HCT116 (cell line): ENCODE data around the gene OXER1. TPM values are rescaled to one million over a fixed set of nuclear protein-coding genes. Genes with fewer than 3 reads are reported as not detected.

Experiments
- ATAC-seq: fragments of 200-7000 bp; cut with Tn5 transposase; 2 replicates; pipeline ENCODE4 v1.9.1; 2020; ENCODE audit warnings: mild to moderate bottlenecking, moderate library complexity
- BruUV-seq: library from RNA; stranded (reverse); fragments of 400-500 nt; replicated peaks from 2 replicates; lab custom pipeline; 2021; lab: Mats Ljungman, UMichigan
- CTCF ChIA-PET: fragments of 300-600 bp; sonication (Branson Sonifier 250); formaldehyde crosslinking; loops from one replicate; lab custom pipeline; 2021; ENCODE audit warnings: antibody characterized with exemption; lab: Charles Lee
- POLR2A ChIA-PET: fragments of 300-600, 350-600 bp; sonication (Branson Sonifier 250); formaldehyde crosslinking; loops from one replicate; lab custom pipeline; 2021; ENCODE audit warnings: antibody characterized with exemption; lab: Charles Lee
- RAD21 ChIA-PET, 2 experiments: fragments of 300-600 bp; sonication (Branson Sonifier 250); formaldehyde crosslinking; loops; one replicate each; lab custom pipeline; 2023; ENCODE audit warnings: low total read pairs in 2 of 2; ENCODE audit not compliant: uncharacterized antibody in 2 of 2, unreplicated experiment in 2 of 2, low non-redundant PET in 1 of 2; lab: Charles Lee
- DNase-seq: peaks from one replicate; pipeline ENCODE4 v3.0.0-alpha.2; 2010; ENCODE audit warnings: low read depth, low spot score
- H2AFZ ChIP-seq: fragments of 200-600 bp; shearing (Covaris generic), sonication (generic); 2 replicates; pipeline ENCODE4 v1.6.1; 2017; ENCODE audit warnings: low read depth, mixed run types, mixed read lengths, antibody characterized with exemption, low read length; ENCODE audit not compliant: poor library complexity, severe bottlenecking
- H3K27ac ChIP-seq: 2 replicates; pipeline ENCODE4 v1.5.1; 2012; ENCODE audit warnings: low read depth, low read length
- H3K27me3 ChIP-seq: fragments of 200-600 bp; sonication (generic); 2 replicates; pipeline ENCODE4 v1.6.1; 2016; ENCODE audit warnings: mixed run types, low read length, mixed read lengths; ENCODE audit not compliant: insufficient read depth
- H3K36me3 ChIP-seq, 2 experiments: fragments of 200-500 bp in 1 of 2; fragments of 200-600 bp in 1 of 2; sonication (Bioruptor generic) in 1 of 2; sonication (generic) in 1 of 2; 2 replicates each; pipeline versions ENCODE4 v1.5.1 to v1.6.1; 2014 to 2016; ENCODE audit warnings: low read length in 2 of 2, inconsistent platforms in 1 of 2, mixed read lengths in 1 of 2, mixed run types in 1 of 2; ENCODE audit not compliant: insufficient read depth in 2 of 2, control insufficient read depth in 1 of 2
- H3K4me1 ChIP-seq, 2 experiments: fragments of 200-600 bp in 1 of 2; sonication (generic) in 1 of 2; 2 replicates each; pipeline versions ENCODE4 v1.5.1 to v1.6.1; 2012 to 2017; ENCODE audit warnings: low read length in 2 of 2, inconsistent platforms in 1 of 2, mild to moderate bottlenecking in 1 of 2, mixed read lengths in 1 of 2, mixed run types in 1 of 2, moderate library complexity in 1 of 2; ENCODE audit not compliant: insufficient read depth in 2 of 2, control insufficient read depth in 1 of 2
- H3K4me2 ChIP-seq: fragments of 200-600 bp; sonication (generic); 2 replicates; pipeline ENCODE4 v1.6.1; 2017; ENCODE audit warnings: mixed run types, low read length, mixed read lengths
- H3K4me3 ChIP-seq, 2 experiments: fragments of 200-600 bp in 1 of 2; sonication (generic) in 1 of 2; replicated peaks in 1 of 2; 2 replicates each; pipeline ENCODE4 v1.5.1; 2011 to 2016; ENCODE audit warnings: low read length in 2 of 2, control low read depth in 1 of 2, low read depth in 1 of 2, mild to moderate bottlenecking in 1 of 2, mixed read lengths in 1 of 2, mixed run types in 1 of 2
- H3K79me2 ChIP-seq: fragments of 200-600 bp; sonication (generic); 2 replicates; pipeline ENCODE4 v1.6.1; 2017; ENCODE audit warnings: mild to moderate bottlenecking, mixed run types, low read length, moderate library complexity, mixed read lengths; ENCODE audit not compliant: insufficient read depth
- H3K9ac ChIP-seq: fragments of 200-600 bp; sonication (generic); 2 replicates; pipeline ENCODE4 v1.6.1; 2016; ENCODE audit warnings: low read length, mixed read lengths
- H3K9me2 ChIP-seq: fragments of 200-600 bp; sonication (generic), shearing (Covaris generic); 2 replicates; pipeline ENCODE4 v1.6.1; 2017; ENCODE audit warnings: mixed run types, mild to moderate bottlenecking, moderate library complexity; ENCODE audit not compliant: insufficient read depth
- H3K9me3 ChIP-seq, 2 experiments: fragments of 200-500 bp in 1 of 2; fragments of 200-600 bp in 1 of 2; sonication (Bioruptor generic) in 1 of 2; sonication (generic) in 1 of 2; 2 replicates each; pipeline ENCODE4 v1.6.1; 2014 to 2017; ENCODE audit warnings: low read length in 2 of 2, mixed read lengths in 2 of 2, inconsistent platforms in 1 of 2, low read depth in 1 of 2, mild to moderate bottlenecking in 1 of 2, mixed run types in 1 of 2, moderate library complexity in 1 of 2; ENCODE audit not compliant: control insufficient read depth in 1 of 2, insufficient read depth in 1 of 2
- H4K20me1 ChIP-seq: fragments of 200-600 bp; sonication (generic), shearing (Covaris generic); 2 replicates; pipeline ENCODE4 v1.6.1; 2017; ENCODE audit warnings: mixed run types, mild to moderate bottlenecking, moderate library complexity; ENCODE audit not compliant: insufficient read depth
- CBX3 ChIP-seq: IDR thresholded peaks from 2 replicates; pipeline ENCODE4 v1.6.1; 2012; ENCODE audit warnings: low read depth
- EZH2 ChIP-seq: fragments of 200-600 bp; sonication (generic); IDR thresholded peaks from 2 replicates; pipeline ENCODE4 v1.6.1; 2017; ENCODE audit warnings: antibody characterized with exemption, mixed run types
- EZH2phosphoT487 ChIP-seq: fragments of 200-600 bp; IDR thresholded peaks from 2 replicates; pipeline ENCODE4 v1.6.1; 2018; ENCODE audit warnings: antibody characterized with exemption, borderline replicate concordance
- FOSL1 ChIP-seq: IDR thresholded peaks from 2 replicates; pipeline ENCODE4 v1.6.1; 2012; ENCODE audit warnings: low read depth
- MAX ChIP-seq: IDR thresholded peaks from 2 replicates; pipeline ENCODE4 v1.6.1; 2012
- POLR2AphosphoS5 ChIP-seq: IDR thresholded peaks from 2 replicates; pipeline ENCODE4 v1.6.1; 2011; ENCODE audit warnings: mild to moderate bottlenecking, low read depth, low read length, moderate library complexity
- SIN3A ChIP-seq: IDR thresholded peaks from 2 replicates; pipeline ENCODE4 v1.6.1; 2012; ENCODE audit warnings: low read depth
- SP1 ChIP-seq: IDR thresholded peaks from 2 replicates; pipeline ENCODE4 v1.6.1; 2012; ENCODE audit warnings: low read depth
- SRF ChIP-seq: IDR thresholded peaks from 2 replicates; pipeline ENCODE4 v1.6.1; 2012; ENCODE audit warnings: low read depth
- TCF7L2 ChIP-seq: IDR thresholded peaks from 2 replicates; pipeline ENCODE4 v1.7.0; 2011; ENCODE audit warnings: borderline replicate concordance, inconsistent platforms; ENCODE audit not compliant: insufficient read depth, insufficient read length; ENCODE audit errors: extremely low read depth
- ZFX ChIP-seq: fragments of 450-650 bp; IDR thresholded peaks from 2 replicates; pipeline ENCODE4 v1.6.1; 2017
- ZNF274 ChIP-seq: fragments of 200-500 bp; sonication (Bioruptor generic); IDR thresholded peaks from 2 replicates; pipeline ENCODE4 v1.6.1; 2014; ENCODE audit warnings: mild to moderate bottlenecking, low read depth, low read length, inconsistent platforms
- intact Hi-C: fragments of 100-400 bp; cut with micrococcal nuclease; formaldehyde crosslinking; loops from 2 replicates; pipeline ENCODE4 v1.10.0; 2022
- total RNA-seq: library from RNA; stranded (reverse); gene quantifications from one replicate; pipeline ENCODE4 v1.2.1, GENCODE V29; 2021; ENCODE audit not compliant: unreplicated experiment
- TF ChIP-seq, protein P1 (sequence below): IDR thresholded peaks from 2 replicates; pipeline ENCODE4 v1.6.1; 2012; ENCODE audit warnings: low read depth
- TF ChIP-seq, protein P2 (sequence below): IDR thresholded peaks from 2 replicates; pipeline ENCODE4 v1.6.1; 2012

OXER1 gene
- total RNA-seq, 1 experiment from 2014 or later, result not detected

DNA sequence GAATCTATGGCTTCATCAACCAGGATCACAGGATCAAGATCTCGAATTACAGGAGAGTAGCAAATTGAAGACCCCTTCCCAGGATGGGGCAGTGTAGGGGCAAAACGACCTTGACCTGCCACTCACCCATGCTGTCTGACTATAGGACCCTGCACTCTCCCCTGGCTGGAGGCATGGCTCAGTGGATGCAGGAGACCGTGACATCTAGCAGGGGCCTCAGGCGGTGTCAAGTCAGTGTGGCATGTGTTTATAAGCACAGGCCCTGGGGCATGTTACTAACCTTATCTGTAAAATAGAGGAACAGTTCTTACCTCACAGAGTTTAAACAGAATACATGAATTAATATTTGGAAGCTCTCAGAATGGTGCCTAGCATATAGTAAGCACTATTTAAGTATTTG lies 24.9 kb upstream of the OXER1 start (continued):
- no peak for TF ChIP-seq POLR2AphosphoS5
- TF ChIP-seq SRF, result no peak
- TF ChIP-seq, protein P1, sequence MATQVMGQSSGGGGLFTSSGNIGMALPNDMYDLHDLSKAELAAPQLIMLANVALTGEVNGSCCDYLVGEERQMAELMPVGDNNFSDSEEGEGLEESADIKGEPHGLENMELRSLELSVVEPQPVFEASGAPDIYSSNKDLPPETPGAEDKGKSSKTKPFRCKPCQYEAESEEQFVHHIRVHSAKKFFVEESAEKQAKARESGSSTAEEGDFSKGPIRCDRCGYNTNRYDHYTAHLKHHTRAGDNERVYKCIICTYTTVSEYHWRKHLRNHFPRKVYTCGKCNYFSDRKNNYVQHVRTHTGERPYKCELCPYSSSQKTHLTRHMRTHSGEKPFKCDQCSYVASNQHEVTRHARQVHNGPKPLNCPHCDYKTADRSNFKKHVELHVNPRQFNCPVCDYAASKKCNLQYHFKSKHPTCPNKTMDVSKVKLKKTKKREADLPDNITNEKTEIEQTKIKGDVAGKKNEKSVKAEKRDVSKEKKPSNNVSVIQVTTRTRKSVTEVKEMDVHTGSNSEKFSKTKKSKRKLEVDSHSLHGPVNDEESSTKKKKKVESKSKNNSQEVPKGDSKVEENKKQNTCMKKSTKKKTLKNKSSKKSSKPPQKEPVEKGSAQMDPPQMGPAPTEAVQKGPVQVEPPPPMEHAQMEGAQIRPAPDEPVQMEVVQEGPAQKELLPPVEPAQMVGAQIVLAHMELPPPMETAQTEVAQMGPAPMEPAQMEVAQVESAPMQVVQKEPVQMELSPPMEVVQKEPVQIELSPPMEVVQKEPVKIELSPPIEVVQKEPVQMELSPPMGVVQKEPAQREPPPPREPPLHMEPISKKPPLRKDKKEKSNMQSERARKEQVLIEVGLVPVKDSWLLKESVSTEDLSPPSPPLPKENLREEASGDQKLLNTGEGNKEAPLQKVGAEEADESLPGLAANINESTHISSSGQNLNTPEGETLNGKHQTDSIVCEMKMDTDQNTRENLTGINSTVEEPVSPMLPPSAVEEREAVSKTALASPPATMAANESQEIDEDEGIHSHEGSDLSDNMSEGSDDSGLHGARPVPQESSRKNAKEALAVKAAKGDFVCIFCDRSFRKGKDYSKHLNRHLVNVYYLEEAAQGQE, result no peak
- no peak for TF ChIP-seq CBX3
- TF ChIP-seq ZFX, result no peak
- no peak for TF ChIP-seq FOSL1
- TF ChIP-seq EZH2phosphoT487, result no peak
- TF ChIP-seq, protein P2, sequence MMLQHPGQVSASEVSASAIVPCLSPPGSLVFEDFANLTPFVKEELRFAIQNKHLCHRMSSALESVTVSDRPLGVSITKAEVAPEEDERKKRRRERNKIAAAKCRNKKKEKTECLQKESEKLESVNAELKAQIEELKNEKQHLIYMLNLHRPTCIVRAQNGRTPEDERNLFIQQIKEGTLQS, result no peak
- TF ChIP-seq EZH2, result no peak
- TF ChIP-seq, all 23 proteins: peak for 0

GRCh38 chr2:42788478-42788793 lies 24.5 kb upstream of the OXER1 start:
- CTCF ChIA-PET, result no interaction called here
- intact Hi-C loops, result no loop called here
- POLR2A ChIA-PET, result no interaction called here

More at GRCh38 chr2:42788478-42788793, 24.5 kb upstream of the OXER1 start:
- RAD21 ChIA-PET, result no interaction called here
- H3K27ac ChIP-seq, result no peak overlapping the region
- TF ChIP-seq ZNF274 (no peak), SRF (no peak), POLR2AphosphoS5 (no peak), TCF7L2 (no peak), MAX (no peak), SP1 (no peak), SIN3A (no peak), EZH2 (no peak)
- TF ChIP-seq, protein P1, result no peak
- TF ChIP-seq, all 23 proteins: peak for 0
- H3K36me3 ChIP-seq, result no peaks in the 10 kb centered on the region
- no peak for ATAC-seq
- no peaks in the 10 kb centered on the region for H3K79me2 ChIP-seq
- no peaks in the 10 kb centered on the region for H3K9me2 ChIP-seq
- no peak for DNase-seq
- no TSS peak for BruUV-seq
- no peaks in the 10 kb centered on the region for H3K27me3 ChIP-seq
- no peak overlapping the region for H3K9ac ChIP-seq
- no peak overlapping the region for H3K4me3 ChIP-seq
- H3K9me3 ChIP-seq, result no peaks in the 10 kb centered on the region
- H2AFZ ChIP-seq, result no peak overlapping the region
- no peaks in the 10 kb centered on the region for H3K4me1 ChIP-seq
- H3K4me2 ChIP-seq, result no peak overlapping the region
- H4K20me1 ChIP-seq, result no peaks in the 10 kb centered on the region
